Measurements from ENCODE around the gene WARS2. TPM values are rescaled to one million over a fixed set of nuclear protein-coding genes. Genes with fewer than 3 reads are reported as not detected.

Gene WARS2
- total RNA-seq, 2 experiments from 2014 or later: 16.0 to 25.2 TPM

Other genes starting within 250 kb of the WARS2 start
- not detected for gene TBX15, start 152.3 kb downstream of the WARS2 start, total RNA-seq
- gene HAO2, start 228.1 kb upstream of the WARS2 start, total RNA-seq: not detected

All from activated CD4-positive, alpha-beta T cell treated with anti-CD3 and anti-CD28 coated beads for 36 hours (primary cell).